Measurements from ENCODE around the gene TMEM255B. TPM values are rescaled to one million over a fixed set of nuclear protein-coding genes. Genes with fewer than 3 reads are reported as not detected.
"Not testable (repeated sequence)": the region's sequence is repeated elsewhere in the genome, so short reads cannot be mapped to it uniquely, and the experiment has no call there.

TMEM255B gene
- total RNA-seq, 1 experiment from 2014 or later: not detected

GRCh38 chr13:113751491-113751890 is 7.5 kb upstream of the TMEM255B start:
- intact Hi-C loops (cut with micrococcal nuclease; ENCODE audit: unreplicated experiment): no loop called here
- CTCF ChIA-PET: no interaction called here
- BruUV-seq (replicated peaks): no TSS peak
- Mint-ChIP-seq H3K9me3 (ENCODE audit: low read depth, unreplicated experiment) (no peaks in the 10 kb centered on the region), H3K27me3 (ENCODE audit: unreplicated experiment) (peaks cover 12% of the 10 kb centered on the region), H3K4me1 (ENCODE audit: low read depth, unreplicated experiment) (no peaks in the 10 kb centered on the region), H3K36me3 (ENCODE audit: insufficient read depth, unreplicated experiment) (no peaks in the 10 kb centered on the region), H3K27ac (ENCODE audit: unreplicated experiment) (no peak overlapping the region), H3K4me3 (ENCODE audit: low read depth, unreplicated experiment) (no peak overlapping the region)
- no peak for DNase-seq
- no peak for TF ChIP-seq CTCF (IDR thresholded peaks at IDR 0.05; ENCODE audit: unreplicated experiment)

- H3K4me1 Mint-ChIP-seq (ENCODE audit: low read depth, unreplicated experiment); CTCF ChIA-PET; intact Hi-C loops (cut with micrococcal nuclease; ENCODE audit: unreplicated experiment); DNase-seq; BruUV-seq (replicated peaks); H3K9me3 Mint-ChIP-seq (ENCODE audit: low read depth, unreplicated experiment); H3K36me3 Mint-ChIP-seq (ENCODE audit: insufficient read depth, unreplicated experiment); H3K27ac Mint-ChIP-seq (ENCODE audit: unreplicated experiment); H3K4me3 Mint-ChIP-seq (ENCODE audit: low read depth, unreplicated experiment): not testable (repeated sequence)
- H3K27me3 Mint-ChIP-seq (ENCODE audit: unreplicated experiment): peaks cover 12% of the 10 kb centered on the region
These were observed 6.6 kb upstream of the TMEM255B start for GRCh38 chr13:113752211-113752986.

- no peaks in the 10 kb centered on the region for H3K4me1 Mint-ChIP-seq (ENCODE audit: low read depth, unreplicated experiment)
- H3K27me3 Mint-ChIP-seq (ENCODE audit: unreplicated experiment): peaks cover 12% of the 10 kb centered on the region
- H3K27ac Mint-ChIP-seq (ENCODE audit: unreplicated experiment): no peak overlapping the region
- no peaks in the 10 kb centered on the region for H3K36me3 Mint-ChIP-seq (ENCODE audit: insufficient read depth, unreplicated experiment)
- no peaks in the 10 kb centered on the region for H3K9me3 Mint-ChIP-seq (ENCODE audit: low read depth, unreplicated experiment)
- TF ChIP-seq CTCF (IDR thresholded peaks at IDR 0.05; ENCODE audit: unreplicated experiment): no peak
- no peak overlapping the region for H3K4me3 Mint-ChIP-seq (ENCODE audit: low read depth, unreplicated experiment)
- CTCF ChIA-PET: no interaction called here
- DNase-seq: no peak
- no TSS peak for BruUV-seq (replicated peaks)
- intact Hi-C loops (cut with micrococcal nuclease; ENCODE audit: unreplicated experiment): no loop called here
These were observed 5.9 kb upstream of the TMEM255B start for GRCh38 chr13:113753171-113753570.

GRCh38 chr13:113754242-113754641 is 4.8 kb upstream of the TMEM255B start:
- no peak overlapping the region for H3K27ac Mint-ChIP-seq (ENCODE audit: unreplicated experiment)
- H3K4me1 Mint-ChIP-seq (ENCODE audit: low read depth, unreplicated experiment): peaks cover 2% of the 10 kb centered on the region
- no peaks in the 10 kb centered on the region for H3K36me3 Mint-ChIP-seq (ENCODE audit: insufficient read depth, unreplicated experiment)
- TF ChIP-seq CTCF (IDR thresholded peaks at IDR 0.05; ENCODE audit: unreplicated experiment): no peak
- no peaks in the 10 kb centered on the region for H3K9me3 Mint-ChIP-seq (ENCODE audit: low read depth, unreplicated experiment)
- H3K27me3 Mint-ChIP-seq (ENCODE audit: unreplicated experiment): peaks cover 18% of the 10 kb centered on the region
- intact Hi-C loops (cut with micrococcal nuclease; ENCODE audit: unreplicated experiment): no loop called here
- CTCF ChIA-PET: no interaction called here
- H3K4me3 Mint-ChIP-seq (ENCODE audit: low read depth, unreplicated experiment): no peak overlapping the region
- DNase-seq: no peak
- BruUV-seq (replicated peaks): no TSS peak

- Mint-ChIP-seq H3K27ac (ENCODE audit: unreplicated experiment) (no peak overlapping the region), H3K4me3 (ENCODE audit: low read depth, unreplicated experiment) (no peak overlapping the region), H3K4me1 (ENCODE audit: low read depth, unreplicated experiment) (peaks cover 6% of the 10 kb centered on the region), H3K9me3 (ENCODE audit: low read depth, unreplicated experiment) (no peaks in the 10 kb centered on the region), H3K36me3 (ENCODE audit: insufficient read depth, unreplicated experiment) (no peaks in the 10 kb centered on the region), H3K27me3 (ENCODE audit: unreplicated experiment) (peaks cover 22% of the 10 kb centered on the region)
- TF ChIP-seq CTCF (IDR thresholded peaks at IDR 0.05; ENCODE audit: unreplicated experiment): no peak
- DNase-seq: no peak
- intact Hi-C loops (cut with micrococcal nuclease; ENCODE audit: unreplicated experiment): no loop called here
- BruUV-seq (replicated peaks): no TSS peak
- CTCF ChIA-PET: no interaction called here
These were observed 4.3 kb upstream of the TMEM255B start for GRCh38 chr13:113754691-113755090.
